Mesenteric fat pad (tissue), 1 donor: ENCODE data around the gene GEMIN5. TPM values are rescaled to one million over a fixed set of nuclear protein-coding genes. Genes with fewer than 3 reads are reported as not detected.

ENCODE experiments used
- DNase-seq: peaks from one replicate; pipeline ENCODE4 v3.0.0-alpha.2; 2020; ENCODE audit warnings: low spot score
- total RNA-seq: library from RNA; stranded (reverse); fragmentation: NEBNext Ultra II Directional; extraction: Animal tissue kit (Norgen Biotek cat#: 25700); gene quantifications from one replicate; pipeline ENCODE4 v1.2.1, GENCODE V29; 2021
- donor health status: DM: yes; HTN: yes; CAD: no.

GEMIN5 gene
- total RNA-seq, 1 donor from 2014 or later: 20.1 TPM

GRCh38 chr5:154857530-154858296, 80.3 kb downstream of the GEMIN5 start:
- peak; percentile 96 for DNase-seq

- DNase-seq: no peak
Measured at GRCh38 chr5:154851351-154851750, 86.7 kb downstream of the GEMIN5 start.

GRCh38 chr5:154850255-154851062, 87.6 kb downstream of the GEMIN5 start, which contains the start of gene FAXDC2:
Gene FAXDC2, minus strand, starts transcription at chr5:154850603. Its CDS starts 12,425 bp downstream, at chr5:154838178.
- no peak for DNase-seq

GRCh38 chr5:154849791-154850201, 88.2 kb downstream of the GEMIN5 start:
- DNase-seq: no peak

GRCh38 chr5:154849264-154849785, 88.7 kb downstream of the GEMIN5 start:
- no peak for DNase-seq

- no peak for DNase-seq
Measured at GRCh38 chr5:154844809-154845208, 93.2 kb downstream of the GEMIN5 start.

- DNase-seq: no peak
Measured at GRCh38 chr5:154842689-154843530, 95.1 kb downstream of the GEMIN5 start.

GRCh38 chr5:154841273-154841661, 96.7 kb downstream of the GEMIN5 start:
- no peak for DNase-seq

GRCh38 chr5:154840435-154841272, 97.4 kb downstream of the GEMIN5 start:
- DNase-seq: no peak

Other genes with a start within 250 kb of the GEMIN5 start
- 202 TPM for gene LARP1, start 182.8 kb downstream of the GEMIN5 start, total RNA-seq
- gene FAXDC2, start 87.6 kb downstream of the GEMIN5 start, total RNA-seq: 13.2 TPM
- 45.0 TPM for gene CNOT8, start 79.6 kb downstream of the GEMIN5 start, total RNA-seq
- gene MRPL22, start 2.9 kb upstream of the GEMIN5 start, total RNA-seq: 38.8 TPM
- not detected for gene KIF4B, start 75.5 kb upstream of the GEMIN5 start, total RNA-seq